GM19372 (cell line): Measurements from ENCODE around the gene HDAC6.

Source experiments
- ATAC-seq: cut with Tn5 transposase; IDR thresholded peaks from one replicate; pipeline ENCODE4 v1.9.1; 2021; ENCODE audit warnings: mild to moderate bottlenecking, low read depth, moderate library complexity; ENCODE audit not compliant: unreplicated experiment

HDAC6 gene

GRCh38 chrX:48801280-48802088, at the start of gene HDAC6:
Gene HDAC6 (plus strand): TSS chrX:48802067. CDS start chrX:48802693, 626 bp downstream.
- ATAC-seq, result peak; percentile 82

GRCh38 chrX:48752498-48752897, 49.4 kb upstream of the HDAC6 start:
- ATAC-seq, result no peak

- ATAC-seq, result no peak
Observed at GRCh38 chrX:48753708-48754228, 48.1 kb upstream of the HDAC6 start.

- no peak for ATAC-seq
Observed at GRCh38 chrX:48754238-48754637, 47.6 kb upstream of the HDAC6 start.

GRCh38 chrX:48761674-48762471, 40.0 kb upstream of the HDAC6 start, which contains the start of gene GLOD5:
Gene GLOD5 (plus strand): TSS chrX:48761747. CDS start chrX:48761791, 44 bp downstream.
- ATAC-seq, result no peak

GRCh38 chrX:48769230-48769629, 32.6 kb upstream of the HDAC6 start:
- ATAC-seq, result no peak

GRCh38 chrX:48770296-48770695, 31.6 kb upstream of the HDAC6 start:
- ATAC-seq, result no peak

- ATAC-seq, result no peak
Observed at GRCh38 chrX:48772602-48773001, 29.3 kb upstream of the HDAC6 start.

GRCh38 chrX:48776818-48777439, 24.9 kb upstream of the HDAC6 start:
- ATAC-seq, result no peak

GRCh38 chrX:48779399-48779798, 22.5 kb upstream of the HDAC6 start:
- no peak for ATAC-seq

GRCh38 chrX:48781705-48782104, 20.2 kb upstream of the HDAC6 start:
- ATAC-seq, result no peak

- ATAC-seq, result no peak
Observed at GRCh38 chrX:48782216-48782615, 19.7 kb upstream of the HDAC6 start.

GRCh38 chrX:48782795-48783194, 19.1 kb upstream of the HDAC6 start:
- no peak for ATAC-seq

GRCh38 chrX:48784726-48785125, 17.1 kb upstream of the HDAC6 start:
- no peak for ATAC-seq

- no peak for ATAC-seq
Observed at GRCh38 chrX:48785186-48785539, 16.7 kb upstream of the HDAC6 start.

GRCh38 chrX:48785540-48786214, 16.2 kb upstream of the HDAC6 start:
- ATAC-seq, result no peak

- ATAC-seq, result no peak
Observed at GRCh38 chrX:48786341-48786800, 15.5 kb upstream of the HDAC6 start, which contains the start of gene GATA1. Gene GATA1 (plus strand): TSS chrX:48786590. CDS start chrX:48791110, 4,520 bp downstream.

- ATAC-seq, result no peak
Observed at GRCh38 chrX:48786825-48787504, 14.9 kb upstream of the HDAC6 start.
